Stimulated activated CD8-positive, alpha-beta memory T cell treated with anti-CD3 and anti-CD28 coated beads, Interleukin-4, amount 100 ng/mL, for 1 hour (primary cell): ENCODE results near the gene TAF1C.

ENCODE experiments used
- DNase-seq, 2 donors: peaks; one replicate each; pipeline ENCODE4 v3.0.0-alpha.2; 2020; ENCODE audit warnings: low read depth in 2 of 2, low spot score in 1 of 2

Gene TAF1C

DNA sequence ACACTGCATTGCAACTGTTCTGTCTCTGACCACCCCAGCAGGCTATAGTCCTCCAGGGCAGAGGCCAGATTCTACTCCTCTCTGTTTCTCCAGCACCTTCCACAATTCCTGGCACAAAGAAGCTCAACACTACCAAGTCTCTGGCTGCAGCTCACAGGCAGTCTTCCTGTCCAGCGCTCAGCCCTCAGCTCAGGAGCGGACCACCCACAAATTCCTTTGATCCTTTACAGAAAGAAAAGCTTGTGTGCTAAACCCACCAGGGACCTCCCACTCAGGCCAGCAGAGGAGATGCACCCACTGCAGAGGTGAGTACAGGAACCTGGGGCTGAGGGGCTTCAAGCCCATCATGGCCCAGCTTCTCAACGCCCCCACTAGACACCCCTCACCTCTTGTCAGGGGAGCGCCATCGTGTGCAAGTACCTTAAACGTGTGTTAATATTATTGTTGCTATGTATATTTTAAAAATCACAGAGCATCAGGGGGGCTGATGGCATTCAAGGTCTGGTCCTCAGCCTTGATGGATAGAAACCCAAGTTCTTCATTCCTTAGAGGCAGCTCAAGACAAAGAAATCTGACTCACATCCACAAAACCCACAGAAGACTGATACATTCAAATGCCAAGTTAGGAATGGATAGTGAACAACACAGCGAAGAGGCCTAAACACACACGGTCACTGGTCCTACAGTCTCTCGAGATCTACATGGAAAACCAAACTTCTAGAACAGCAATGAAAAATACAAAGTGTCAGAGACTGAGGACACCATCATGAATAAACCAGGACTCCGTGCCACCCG is 50.3 kb downstream of the TAF1C start:
- DNase-seq: no peak

GRCh38 chr16:84132527-84133285 is 54.2 kb downstream of the TAF1C start:
- DNase-seq: no peak

GRCh38 chr16:84131117-84131516 is 55.7 kb downstream of the TAF1C start:
- DNase-seq: no peak
